ENCODE results near the gene HOXC9. TPM values are rescaled to one million over a fixed set of nuclear protein-coding genes. Genes with fewer than 3 reads are reported as not detected.
A peak's percentile ranks its signal among the peaks of the same experiment; 100 is the strongest.

HOXC9 gene
- total and polyA plus RNA-seq, 2 of the 8 experiments (the other 6 are each of a cell fraction or from before 2014, with no cell fraction given): not detected

- no peak for TF ChIP-seq CHD7 (IDR thresholded peaks at IDR 0.05; ENCODE audit: insufficient replicate concordance, low read length)
- no peak for TF ChIP-seq SIX5 (IDR thresholded peaks at IDR 0.05; ENCODE audit: low read depth, low read length)
- TF ChIP-seq ZNF274 (IDR thresholded peaks at IDR 0.05; ENCODE audit: borderline replicate concordance, extremely low read depth, low read length): no peak
- no peak for TF ChIP-seq BRCA1 (IDR thresholded peaks at IDR 0.05; ENCODE audit: low read depth, low read length)
- TF ChIP-seq EP300 (IDR thresholded peaks at IDR 0.05; ENCODE audit: borderline replicate concordance in 1 of 2, low read depth in 2 of 2, low read length in 2 of 2): no peak
- TF ChIP-seq BCL11A (IDR thresholded peaks at IDR 0.05; ENCODE audit: low read depth in 2 of 2, low read length in 2 of 2): no peak
- no peak for TF ChIP-seq KDM5A (IDR thresholded peaks at IDR 0.05; ENCODE audit: low read length)
- TF ChIP-seq SUZ12 (IDR thresholded peaks at IDR 0.05; ENCODE audit: low read length): peak; percentile 96
- peak; percentile 46; the same call in 1 of the 2 replicates for TF ChIP-seq EGR1 (IDR thresholded peaks at IDR 0.05; ENCODE audit: borderline replicate concordance, low read depth, low read length)
- TF ChIP-seq BACH1 (IDR thresholded peaks at IDR 0.05; ENCODE audit: low read length): no peak
Measured at GRCh38 chr12:53973236-53974042, 26.5 kb upstream of the HOXC9 start (continued).
